Endothelial cell of umbilical vein (primary cell): ENCODE measurements around the gene HTT. TPM values are rescaled to one million over a fixed set of nuclear protein-coding genes. Genes with fewer than 3 reads are reported as not detected.

Experiments used
- BruUV-seq: library from RNA; stranded (reverse); fragments of 400-500 nt; replicated peaks from 2 replicates; lab custom pipeline; 2021; lab: Mats Ljungman, UMichigan
- CTCF ChIA-PET: fragments of 300-600, 350-600 bp; sonication (Branson Sonifier 250); formaldehyde crosslinking; loops from one replicate; lab custom pipeline; 2021; ENCODE audit warnings: antibody characterized with exemption, inconsistent platforms; lab: Charles Lee
- POLR2A ChIA-PET: fragments of 300-600, 350-600 bp; sonication (Branson Sonifier 250); formaldehyde crosslinking; loops from one replicate; lab custom pipeline; 2021; ENCODE audit warnings: antibody characterized with exemption, inconsistent platforms; lab: Charles Lee
- DNase-seq: peaks from one replicate; pipeline ENCODE4 v3.0.0-alpha.2; 2011; ENCODE audit warnings: low read depth, low spot score
- FAIRE-seq: peaks from 2 replicates; lab custom pipeline; 2011; peaks lifted over from hg19 to GRCh38; lab: Jason Lieb, UNC
- H2AFZ ChIP-seq: 2 replicates; pipeline ENCODE4 v1.6.0; 2012; ENCODE audit warnings: low read depth, low read length, control low read depth, inconsistent platforms
- H3K27ac ChIP-seq: 2 replicates; pipeline ENCODE4 v1.5.1; 2011; ENCODE audit warnings: low read depth, mild to moderate bottlenecking, control low read depth, low read length, moderate library complexity; ENCODE audit not compliant: insufficient read depth
- H3K27me3 ChIP-seq, 2 experiments: 2 replicates each; pipeline versions ENCODE4 v1.6.0 to v1.6.1; 2011; ENCODE audit warnings: low read length in 2 of 2, mixed read lengths in 1 of 2; ENCODE audit not compliant: control insufficient read depth in 2 of 2, insufficient read depth in 2 of 2
- H3K36me3 ChIP-seq, 2 experiments: 2 replicates in 1 of 2; 3 replicates in 1 of 2; pipeline ENCODE4 v1.5.1; 2011; ENCODE audit warnings: low read length in 2 of 2, mild to moderate bottlenecking in 1 of 2, moderate library complexity in 1 of 2; ENCODE audit not compliant: control insufficient read depth in 2 of 2, insufficient read depth in 2 of 2; ENCODE audit errors: extremely low read depth in 1 of 2
- H3K4me1 ChIP-seq: 3 replicates; pipeline ENCODE4 v1.5.1; 2011; ENCODE audit warnings: mild to moderate bottlenecking, low read length; ENCODE audit not compliant: control insufficient read depth, insufficient read depth; ENCODE audit errors: extremely low read depth
- H3K4me2 ChIP-seq: 2 replicates; pipeline ENCODE4 v1.6.1; 2011; ENCODE audit warnings: low read length, control low read depth, mixed read lengths; ENCODE audit not compliant: insufficient read depth
- H3K4me3 ChIP-seq, 3 experiments: fragments of 200-600 bp in 1 of 3; sonication (generic), shearing (Covaris generic) in 1 of 3; replicated peaks in 1 of 3; 2 replicates each; pipeline ENCODE4 v1.5.1; 2011 to 2016; ENCODE audit warnings: control low read depth in 3 of 3, low read length in 3 of 3, mild to moderate bottlenecking in 2 of 3, inconsistent platforms in 1 of 3, low read depth in 1 of 3, moderate library complexity in 1 of 3; ENCODE audit not compliant: insufficient read depth in 1 of 3
- H3K79me2 ChIP-seq: 2 replicates; pipeline ENCODE4 v1.6.0; 2012; ENCODE audit warnings: low read length, inconsistent platforms; ENCODE audit not compliant: control insufficient read depth, insufficient read depth
- H3K9ac ChIP-seq: replicated peaks from 2 replicates; pipeline ENCODE3; 2011; ENCODE audit warnings: low read length, control low read depth; ENCODE audit not compliant: insufficient read depth; ENCODE audit errors: extremely low read depth
- H3K9me1 ChIP-seq: replicated peaks from 3 replicates; pipeline ENCODE4 v1.6.0; 2011; ENCODE audit warnings: mild to moderate bottlenecking, low read length; ENCODE audit not compliant: control insufficient read depth, insufficient read depth; ENCODE audit errors: extremely low read depth
- H3K9me3 ChIP-seq: replicated peaks from 2 replicates; pipeline ENCODE4 v1.5.1; 2012; ENCODE audit warnings: low read length, inconsistent platforms; ENCODE audit not compliant: control insufficient read depth, insufficient read depth
- H4K20me1 ChIP-seq: replicated peaks from 2 replicates; pipeline ENCODE3; 2011; ENCODE audit warnings: mild to moderate bottlenecking, low read length; ENCODE audit not compliant: control insufficient read depth, insufficient read depth; ENCODE audit errors: extremely low read depth
- EZH2 ChIP-seq: IDR thresholded peaks from 2 replicates; pipeline ENCODE4 v1.6.1; 2012; ENCODE audit warnings: borderline replicate concordance, low read depth, mild to moderate bottlenecking, moderate library complexity, low read length, inconsistent platforms; ENCODE audit not compliant: severe bottlenecking
- JUN ChIP-seq: IDR thresholded peaks from 2 replicates; pipeline ENCODE4 v1.6.1; 2011; ENCODE audit warnings: borderline replicate concordance, low read depth; ENCODE audit not compliant: insufficient read length, insufficient read depth
- MYC ChIP-seq: IDR thresholded peaks from one replicate; pipeline ENCODE4 v1.6.1; 2011; ENCODE audit warnings: mild to moderate bottlenecking, low read depth, low read length
- POLR2A ChIP-seq: IDR thresholded peaks from 2 replicates; pipeline ENCODE4 v1.6.1; 2012; ENCODE audit warnings: low read depth, mild to moderate bottlenecking, control low read depth, low read length
- dilution Hi-C: fragments of 300-500 bp; cut with MboI; formaldehyde crosslinking; loops from one replicate; pipeline ENCODE4 v1.15.0; 2019; ENCODE audit warnings: low sequenced_read_pairs; ENCODE audit not compliant: extremely low pct_ligation_motif_present
- intact Hi-C: fragments of 100-400 bp; cut with micrococcal nuclease; formaldehyde crosslinking; loops from one replicate; pipeline ENCODE4 v1.10.0; 2022
- polyA plus RNA-seq, 4 experiments: library from polyadenylated mRNA; depleted of rRNA in 3 of 4; stranded (reverse) in 3 of 4; unstranded in 1 of 4; fragments of >200 nt; gene quantifications; 2 replicates each; pipeline versions ENCODE4 v1.2.1 to v1.2.3, GENCODE V29; 2011 to 2012; ENCODE audit warnings: missing spikeins in 1 of 4
- total RNA-seq: library from RNA; stranded (reverse); gene quantifications from 2 replicates; pipeline ENCODE4 v1.2.3, GENCODE V29; 2021
- TF ChIP-seq, protein P1 (sequence below): IDR thresholded peaks from 2 replicates; pipeline ENCODE4 v1.6.1; 2011; ENCODE audit not compliant: insufficient read depth, insufficient read length
- TF ChIP-seq, protein P2 (sequence below), 2 donors: IDR thresholded peaks; 1 replicate in 1 of 2; 2 replicates in 1 of 2; pipeline ENCODE4 v1.5.1; 2011; ENCODE audit warnings: low read length in 2 of 2, mild to moderate bottlenecking in 2 of 2, moderate library complexity in 2 of 2, control low read depth in 1 of 2, inconsistent platforms in 1 of 2, low read depth in 1 of 2; ENCODE audit not compliant: insufficient read depth in 1 of 2; ENCODE audit errors: extremely low read depth in 1 of 2

HTT gene
- total and polyA plus RNA-seq, 2 donors (not counting 3 experiments of a cell fraction or from before 2014, with no cell fraction given): 15.7 to 61.2 TPM

DNA sequence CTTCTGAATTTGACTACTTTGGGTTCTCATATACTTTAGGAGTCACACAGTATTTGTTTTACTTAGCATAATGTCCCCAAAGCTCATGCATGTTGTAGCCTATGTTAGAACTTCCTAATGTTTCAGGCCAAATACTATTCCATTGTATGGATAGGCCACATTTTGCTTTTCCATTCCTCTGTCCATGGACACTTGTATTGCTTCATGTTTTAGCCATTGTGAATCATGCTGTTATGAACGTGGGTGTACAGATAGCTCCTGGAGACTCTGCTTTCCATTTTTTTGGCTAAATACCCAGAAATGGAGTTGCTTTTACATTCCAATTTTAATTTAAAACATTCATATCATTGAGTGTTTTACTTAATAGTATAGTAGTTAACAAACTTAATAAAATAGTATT, 54.5 kb downstream of the HTT start:
- intact Hi-C loops: no loop called here
- Histone ChIP-seq H3K4me3 (no peak overlapping the region), H3K4me2 (no peak overlapping the region), H3K4me1 (peaks cover 5% of the 10 kb centered on the region), H3K79me2 (no peaks in the 10 kb centered on the region), H3K36me3 (peaks cover 15 to 26% of the 10 kb centered on the region in 2 experiments), H3K27ac (no peak overlapping the region), H3K9me3 (no peaks in the 10 kb centered on the region), H3K9me1 (no peaks in the 10 kb centered on the region), H4K20me1 (no peaks in the 10 kb centered on the region), H3K27me3 (no peaks in the 10 kb centered on the region), H3K9ac (no peak overlapping the region), H2AFZ (no peak overlapping the region)
- dilution Hi-C loops: no loop called here
- CTCF ChIA-PET: interaction anchor here (0.6 to 1.5 kb wide), 4 partner anchors 12 to 238 kb away, joined by 3 to 4 read pairs (median 3); no protein-coding TSS in a partner anchor
- FAIRE-seq (no peak), DNase-seq (no peak)
- TF ChIP-seq POLR2A: no peak
- TF ChIP-seq, protein P1, sequence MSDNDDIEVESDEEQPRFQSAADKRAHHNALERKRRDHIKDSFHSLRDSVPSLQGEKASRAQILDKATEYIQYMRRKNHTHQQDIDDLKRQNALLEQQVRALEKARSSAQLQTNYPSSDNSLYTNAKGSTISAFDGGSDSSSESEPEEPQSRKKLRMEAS: no peak
- no peak for TF ChIP-seq MYC
- no peak for TF ChIP-seq JUN
- TF ChIP-seq EZH2: no peak
- TF ChIP-seq, protein P2, sequence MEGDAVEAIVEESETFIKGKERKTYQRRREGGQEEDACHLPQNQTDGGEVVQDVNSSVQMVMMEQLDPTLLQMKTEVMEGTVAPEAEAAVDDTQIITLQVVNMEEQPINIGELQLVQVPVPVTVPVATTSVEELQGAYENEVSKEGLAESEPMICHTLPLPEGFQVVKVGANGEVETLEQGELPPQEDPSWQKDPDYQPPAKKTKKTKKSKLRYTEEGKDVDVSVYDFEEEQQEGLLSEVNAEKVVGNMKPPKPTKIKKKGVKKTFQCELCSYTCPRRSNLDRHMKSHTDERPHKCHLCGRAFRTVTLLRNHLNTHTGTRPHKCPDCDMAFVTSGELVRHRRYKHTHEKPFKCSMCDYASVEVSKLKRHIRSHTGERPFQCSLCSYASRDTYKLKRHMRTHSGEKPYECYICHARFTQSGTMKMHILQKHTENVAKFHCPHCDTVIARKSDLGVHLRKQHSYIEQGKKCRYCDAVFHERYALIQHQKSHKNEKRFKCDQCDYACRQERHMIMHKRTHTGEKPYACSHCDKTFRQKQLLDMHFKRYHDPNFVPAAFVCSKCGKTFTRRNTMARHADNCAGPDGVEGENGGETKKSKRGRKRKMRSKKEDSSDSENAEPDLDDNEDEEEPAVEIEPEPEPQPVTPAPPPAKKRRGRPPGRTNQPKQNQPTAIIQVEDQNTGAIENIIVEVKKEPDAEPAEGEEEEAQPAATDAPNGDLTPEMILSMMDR (IDR thresholded peaks at IDR 0.05; ENCODE audit: extremely low read depth in 1 of 2, insufficient read depth in 1 of 2, low read depth in 1 of 2, low read length in 2 of 2): no peak
- POLR2A ChIA-PET: no interaction called here
- BruUV-seq: no TSS peak
